GM18909 (cell line): ENCODE measurements around the gene GOLGA6C.
"Not testable (repeated sequence)": the region's sequence is repeated elsewhere in the genome, so short reads cannot be mapped to it uniquely, and the experiment has no call there.

ENCODE experiments used
- ATAC-seq: cut with Tn5 transposase; IDR thresholded peaks from one replicate; pipeline ENCODE4 v1.9.1; 2021; ENCODE audit warnings: mild to moderate bottlenecking; ENCODE audit not compliant: unreplicated experiment, poor library complexity

GOLGA6C gene, protein sequence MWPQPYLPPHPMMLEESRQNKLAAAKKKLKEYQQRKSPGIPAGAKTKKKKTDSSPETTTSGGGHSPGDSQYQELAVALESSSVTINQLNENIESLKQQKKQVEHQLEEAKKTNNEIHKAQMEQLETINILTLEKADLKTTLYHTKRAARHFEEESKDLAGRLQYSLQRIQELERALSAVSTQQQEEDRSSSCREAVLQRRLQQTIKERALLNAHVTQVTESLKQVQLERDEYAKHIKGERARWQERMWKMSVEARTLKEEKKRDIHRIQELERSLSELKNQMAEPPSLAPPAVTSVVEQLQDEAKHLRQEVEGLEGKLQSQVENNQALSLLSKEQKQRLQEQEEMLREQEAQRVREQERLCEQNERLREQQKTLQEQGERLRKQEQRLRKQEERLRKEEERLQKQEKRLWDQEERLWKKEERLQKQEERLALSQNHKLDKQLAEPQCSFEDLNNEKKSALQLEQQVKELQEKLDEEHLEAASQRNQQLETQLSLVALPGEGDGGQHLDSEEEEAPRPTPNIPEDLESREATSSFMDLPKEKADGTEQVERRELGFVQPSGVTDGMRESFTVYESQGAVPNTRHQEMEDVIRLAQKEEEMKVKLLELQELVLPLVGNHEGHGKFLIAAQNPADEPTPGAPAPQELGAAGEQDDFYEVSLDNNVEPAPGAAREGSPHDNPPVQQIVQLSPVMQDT

DNA sequence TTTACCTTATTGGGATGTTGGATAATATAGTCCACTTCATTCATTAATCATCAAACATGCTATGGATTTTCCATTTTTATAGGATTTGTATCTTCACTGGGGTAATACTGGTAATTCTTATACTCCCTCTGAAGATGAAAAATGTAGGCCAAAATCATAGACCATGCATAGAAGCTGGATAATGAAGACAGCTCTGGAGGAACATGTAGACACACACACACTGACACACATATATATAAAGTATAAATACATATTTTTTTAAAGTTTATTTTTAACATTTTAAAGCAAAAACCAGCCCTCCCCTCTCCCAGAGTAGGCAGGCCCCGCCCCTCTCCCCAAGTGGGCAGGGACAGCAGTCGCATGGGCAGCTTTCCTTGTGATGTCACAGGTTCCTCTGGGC lies at the start of gene GOLGA6C:
GOLGA6C (plus strand) TSS at position 301 of the 400 bp plus-strand sequence. CDS start 265 bp downstream, outside the sequence.
- ATAC-seq = not testable (repeated sequence)

DNA sequence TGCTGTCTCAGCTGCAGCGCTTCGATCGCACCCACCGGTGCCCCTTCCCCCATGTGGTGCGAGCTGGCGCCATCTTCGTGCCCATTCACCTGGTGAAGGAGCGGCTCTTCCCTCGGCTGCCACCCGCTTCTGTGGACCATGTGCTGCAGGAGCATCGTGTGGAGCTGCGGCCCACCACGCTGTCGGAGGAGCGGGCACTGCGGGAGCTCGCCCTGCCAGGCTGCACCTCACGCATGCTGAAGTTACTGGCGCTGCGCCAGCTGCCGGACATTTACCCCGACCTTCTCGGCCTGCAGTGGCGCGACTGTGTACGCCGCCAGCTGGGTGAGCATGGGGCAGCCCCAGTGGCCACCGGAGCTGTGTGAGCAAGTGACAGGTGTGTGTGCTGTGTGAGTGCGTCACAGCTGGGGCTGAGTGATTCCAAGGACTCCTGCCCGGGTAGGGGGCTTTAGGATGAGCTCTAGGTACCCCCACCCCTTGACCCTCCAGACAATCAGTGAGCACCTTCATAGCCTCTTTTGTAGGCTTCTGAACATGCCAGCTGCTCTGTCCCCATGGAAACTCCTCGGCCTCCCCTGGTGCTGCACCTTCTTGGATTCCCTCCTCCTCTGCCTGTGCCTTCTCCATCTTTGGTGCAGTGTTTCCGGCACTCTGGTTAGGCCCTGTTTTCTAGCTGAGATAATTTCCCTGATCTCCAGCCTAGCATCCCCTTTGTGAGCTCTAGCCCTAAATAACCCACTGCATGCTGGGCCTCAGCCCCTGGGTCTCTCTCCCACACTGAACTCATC lies 49.4 kb upstream of the GOLGA6C start:
- ATAC-seq = no peak

DNA sequence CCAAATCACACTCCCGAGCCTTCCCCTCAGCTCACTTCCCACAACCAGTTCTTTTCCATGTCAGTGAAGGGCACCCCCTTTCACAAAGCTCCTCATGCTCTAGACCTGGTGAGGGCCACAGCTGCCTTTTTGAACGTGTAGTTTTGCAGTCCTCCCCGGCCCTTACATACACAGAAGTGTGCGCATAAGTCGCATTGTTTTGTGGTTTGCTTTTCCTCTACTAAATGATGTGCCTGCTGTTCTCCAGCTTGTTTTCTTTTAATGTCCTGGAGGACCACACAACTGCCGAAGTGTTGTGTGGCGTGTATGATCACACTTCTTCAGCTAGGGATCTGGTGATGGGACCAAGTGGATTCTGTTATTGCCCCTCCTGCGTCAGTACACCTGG lies 48.9 kb upstream of the GOLGA6C start:
- no peak for ATAC-seq

DNA sequence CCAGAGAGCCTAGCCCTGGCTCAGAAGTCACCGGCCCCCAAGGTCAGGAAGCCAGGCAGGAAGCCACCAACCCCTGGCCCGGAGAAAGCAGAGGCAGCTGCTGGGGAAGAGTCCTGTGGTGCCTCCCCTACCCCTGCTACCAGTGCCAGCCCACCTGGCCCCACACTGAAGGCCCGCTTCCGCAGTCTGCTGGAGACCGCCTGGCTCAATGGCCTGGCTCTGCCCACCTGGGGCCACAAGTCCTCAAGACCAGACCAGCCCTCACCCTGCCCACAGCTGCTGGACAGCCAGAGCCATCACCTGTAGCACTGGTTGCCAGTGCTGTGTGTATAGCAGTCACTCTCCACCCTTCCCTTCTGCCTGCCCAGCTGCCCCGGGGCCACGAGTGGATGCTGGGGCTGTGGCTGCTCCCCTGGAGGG lies 47.3 kb upstream of the GOLGA6C start:
- no peak for ATAC-seq

DNA sequence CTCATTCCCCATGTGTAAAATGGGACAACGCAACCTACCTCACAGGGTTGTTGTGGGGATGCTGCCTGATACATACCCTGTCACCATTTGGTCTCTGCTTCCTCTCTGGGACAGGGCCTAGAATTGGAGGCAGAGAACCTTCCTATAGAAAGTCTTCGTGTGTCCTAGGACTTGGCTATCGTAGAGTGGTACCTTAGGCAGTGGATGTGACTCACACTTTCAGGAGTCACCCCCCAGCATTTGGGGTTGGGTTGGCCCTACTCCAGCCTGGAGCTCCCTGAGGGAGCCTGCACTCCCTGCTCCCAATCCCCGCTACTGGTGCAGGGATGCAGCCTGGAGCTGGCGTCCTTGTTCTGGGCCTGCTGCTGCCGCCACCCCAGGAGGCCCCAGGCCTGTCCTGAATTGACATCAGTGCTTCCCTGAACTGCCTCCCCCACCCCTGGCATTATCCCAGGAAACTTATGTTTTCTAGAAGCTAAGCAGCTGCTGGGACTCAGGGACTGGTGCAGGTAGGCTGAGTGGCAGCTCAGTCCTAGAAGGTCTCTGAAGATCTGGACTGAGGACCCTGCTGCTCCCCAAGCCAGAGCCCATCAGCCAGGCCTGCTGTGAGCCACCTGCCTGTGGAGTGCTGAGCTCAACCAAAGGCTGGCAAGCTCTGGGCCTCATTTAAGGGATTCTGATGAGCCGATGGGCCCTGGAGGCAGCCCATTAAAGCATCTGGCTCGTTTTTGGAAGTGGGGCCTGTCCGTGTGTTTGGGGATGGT lies 46.5 kb upstream of the GOLGA6C start:
- no peak for ATAC-seq

DNA sequence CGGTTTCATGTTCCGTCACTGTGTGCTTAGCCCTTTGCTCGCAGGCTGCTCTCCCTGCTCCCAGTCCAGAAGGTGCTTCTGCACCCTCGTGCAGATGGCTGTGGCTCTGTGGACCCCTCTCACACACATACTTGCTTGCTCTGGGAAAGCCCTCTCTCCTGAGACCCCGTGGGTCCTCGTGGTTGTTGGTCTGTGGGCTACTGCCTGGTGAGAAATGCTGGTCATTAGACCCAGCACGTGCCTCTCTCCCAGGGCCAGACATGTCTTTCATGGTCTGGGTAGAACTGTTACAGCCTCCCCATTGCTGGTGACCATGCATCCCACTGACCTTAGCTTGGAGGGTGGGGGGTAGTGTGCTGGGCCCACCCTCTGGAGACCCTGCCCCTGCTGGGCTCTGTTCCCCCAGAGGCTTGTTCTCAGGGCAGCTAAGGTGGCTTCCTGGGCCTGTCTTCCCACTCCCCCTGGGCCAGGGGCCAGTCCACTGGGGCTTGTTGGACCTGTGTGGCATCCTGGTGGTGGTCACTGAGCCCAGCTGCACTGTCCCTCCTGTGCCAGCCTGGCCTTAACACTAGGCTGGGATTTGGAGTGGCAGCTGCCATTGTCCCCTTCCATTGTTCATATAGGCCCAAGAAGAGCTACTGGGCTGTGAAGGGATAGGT lies 45.8 kb upstream of the GOLGA6C start:
- no peak for ATAC-seq

DNA sequence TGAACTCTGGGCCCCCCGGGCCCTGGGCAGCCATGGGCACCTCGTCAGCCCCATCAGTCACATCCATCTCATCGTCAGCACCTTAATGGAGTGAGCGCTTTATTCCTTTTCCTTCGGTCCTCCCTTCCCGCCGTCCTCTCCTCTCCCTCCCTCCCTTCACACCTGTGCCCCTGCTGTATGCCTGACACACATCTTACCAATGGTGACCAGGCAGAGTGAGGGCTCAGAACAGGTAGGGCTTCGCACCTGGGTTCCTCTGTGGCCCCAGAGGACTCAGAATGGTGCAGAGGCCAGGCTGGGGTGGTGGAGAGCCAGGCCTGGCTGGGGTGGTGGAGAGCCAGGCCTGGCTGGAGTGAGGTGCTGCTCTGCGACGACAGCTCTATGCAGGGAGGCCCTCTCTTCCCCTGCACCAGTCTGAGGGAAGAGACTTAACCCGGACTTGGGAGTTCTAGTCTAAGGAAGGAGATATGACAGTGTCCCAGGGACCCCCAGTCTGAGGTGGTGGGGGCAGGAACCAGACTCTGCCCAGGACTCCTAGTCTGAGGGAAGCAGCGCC lies 44.8 kb upstream of the GOLGA6C start:
- no peak for ATAC-seq

DNA sequence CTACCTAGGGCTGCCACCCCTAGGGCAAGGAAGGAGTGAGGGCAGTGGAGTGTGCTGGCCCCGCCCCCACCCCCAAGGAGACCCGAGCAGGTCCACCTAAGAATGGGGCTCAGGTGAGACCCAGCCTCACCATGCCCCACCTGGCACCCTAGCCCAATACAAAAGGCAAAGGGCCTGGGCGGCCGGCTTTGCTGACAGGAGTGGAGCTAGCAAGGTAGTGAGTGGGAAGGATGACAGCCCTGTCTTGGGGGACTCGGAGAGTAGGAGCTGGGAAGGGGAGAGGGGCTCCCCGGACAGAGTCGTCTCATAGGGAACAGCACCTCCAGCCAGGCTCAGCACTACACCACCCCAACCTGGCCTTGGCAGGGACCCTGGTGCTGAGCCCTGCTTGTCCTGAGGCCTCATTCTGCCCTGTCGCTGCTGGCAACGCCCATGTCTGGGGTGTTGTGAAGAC lies 44.3 kb upstream of the GOLGA6C start:
- no peak for ATAC-seq

DNA sequence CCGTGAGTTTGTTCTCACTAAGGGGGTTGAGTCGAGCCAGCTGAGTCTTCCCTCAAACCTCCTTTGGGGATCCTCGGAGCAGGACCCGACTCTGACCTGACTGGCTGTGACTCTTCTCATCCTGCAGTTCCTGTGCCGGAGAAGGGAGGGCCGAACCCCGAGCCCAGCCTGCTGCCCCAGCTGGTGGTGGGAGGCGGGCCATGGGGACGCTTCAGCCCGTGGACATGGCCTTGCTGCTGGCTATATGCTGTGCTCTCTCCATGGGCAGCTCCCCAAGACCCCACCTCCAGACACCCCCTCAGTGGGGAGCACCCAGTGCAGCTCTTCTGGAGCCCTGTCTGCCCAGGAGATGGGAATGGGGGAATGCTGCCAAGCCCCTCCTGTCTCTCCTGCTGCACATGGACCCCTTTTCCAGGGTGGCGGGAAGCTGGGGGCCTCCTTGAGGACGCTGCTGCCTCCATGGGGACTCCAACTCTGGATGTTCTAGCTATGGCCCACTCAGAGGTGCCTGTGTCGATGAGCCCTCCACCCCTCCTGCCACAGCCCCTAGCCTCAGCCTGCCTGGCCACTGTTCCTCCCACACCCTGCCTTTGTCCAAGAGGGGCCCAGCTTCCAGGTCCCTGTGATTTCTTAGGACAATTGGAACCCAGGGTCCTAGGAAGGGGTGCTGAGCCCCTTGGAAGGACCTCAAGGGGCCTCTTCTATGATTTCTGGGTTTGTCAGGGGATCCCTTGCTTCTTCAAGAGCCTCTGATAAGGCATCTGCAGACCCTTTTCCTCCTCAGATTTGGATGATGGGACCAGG lies 43.6 kb upstream of the GOLGA6C start:
- ATAC-seq = no peak

DNA sequence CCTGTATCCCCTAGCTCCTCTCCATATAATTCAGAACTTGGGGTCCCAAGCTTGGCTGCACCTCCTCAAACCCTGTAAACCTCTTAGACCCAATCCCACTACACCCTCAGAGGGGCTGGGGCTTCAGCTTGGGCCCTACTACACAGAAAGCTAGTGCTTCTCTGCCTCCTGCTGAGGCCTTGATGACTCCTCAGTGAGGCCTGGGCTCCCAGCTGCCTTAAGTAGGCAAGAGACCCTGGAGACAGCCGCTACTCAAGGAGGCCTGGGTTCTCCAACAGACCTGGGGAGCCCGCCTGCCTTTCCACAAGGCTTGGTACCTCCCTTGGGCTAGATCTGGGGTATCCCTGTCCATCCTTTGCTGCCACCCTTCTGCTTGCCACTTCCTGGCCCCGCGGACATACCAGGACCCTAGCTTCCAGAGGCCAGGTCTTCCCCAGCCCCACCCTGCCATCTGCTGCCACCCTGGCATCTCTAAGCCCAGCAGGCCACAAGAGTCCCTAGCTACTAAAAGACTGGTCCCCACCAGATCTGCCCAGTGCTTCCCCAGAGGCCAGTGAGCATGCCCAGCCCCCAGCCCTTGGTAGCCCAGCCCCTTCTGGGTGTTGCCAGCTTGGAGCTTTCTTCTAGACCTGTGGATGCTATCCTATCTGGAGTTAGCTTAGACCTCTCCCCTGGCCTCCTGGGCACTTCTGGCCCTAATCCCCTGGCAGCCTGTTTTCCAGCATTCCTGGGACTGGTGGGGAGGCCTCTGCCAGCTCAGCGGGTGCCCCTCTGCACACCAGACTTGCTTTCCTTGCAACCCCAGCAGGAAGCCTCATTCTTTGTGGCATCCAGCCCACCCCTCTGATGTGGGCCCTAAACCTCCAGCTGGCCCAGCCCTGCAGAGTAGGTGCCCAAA lies 42.8 kb upstream of the GOLGA6C start:
- ATAC-seq = no peak

DNA sequence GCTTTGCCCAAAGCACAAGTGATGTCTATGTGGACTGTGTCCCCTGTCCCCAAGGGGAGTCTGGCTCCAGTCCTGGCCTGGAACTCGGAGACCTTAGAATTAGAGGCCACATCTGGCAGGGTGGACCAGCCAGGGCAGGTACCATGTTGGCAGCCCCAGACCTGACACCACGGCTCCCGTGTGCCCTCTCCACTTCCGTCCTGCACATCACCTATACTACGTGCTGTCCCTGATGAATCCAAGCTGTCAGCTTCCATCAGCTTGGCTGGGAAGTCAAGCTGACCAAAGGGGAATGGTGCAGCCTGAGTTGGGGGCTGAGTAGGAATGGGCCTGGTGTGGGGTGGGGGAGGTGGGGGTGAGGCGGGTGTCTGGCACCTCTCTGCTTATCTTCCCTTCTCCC lies 41.1 kb upstream of the GOLGA6C start:
- ATAC-seq = no peak

DNA sequence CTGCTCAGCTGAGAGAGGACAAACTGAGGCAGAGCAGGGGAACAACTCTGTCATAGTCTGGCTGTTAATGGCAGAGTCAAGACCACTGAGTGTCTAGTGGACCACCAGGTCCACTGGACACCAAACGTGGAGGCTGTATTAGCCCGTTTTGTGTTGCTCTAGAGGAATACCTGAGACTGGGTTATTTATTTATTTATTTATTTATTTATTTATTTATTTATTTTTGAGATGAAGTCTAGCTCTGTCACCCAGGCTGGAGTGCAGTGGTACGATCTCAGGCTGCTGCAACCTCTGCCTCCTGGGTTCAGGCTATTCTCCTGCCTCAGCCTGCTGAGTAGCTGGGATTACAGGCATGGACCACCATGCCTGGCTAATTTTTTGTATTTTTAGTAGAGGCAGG lies 40.6 kb upstream of the GOLGA6C start:
- ATAC-seq = not testable (repeated sequence)

DNA sequence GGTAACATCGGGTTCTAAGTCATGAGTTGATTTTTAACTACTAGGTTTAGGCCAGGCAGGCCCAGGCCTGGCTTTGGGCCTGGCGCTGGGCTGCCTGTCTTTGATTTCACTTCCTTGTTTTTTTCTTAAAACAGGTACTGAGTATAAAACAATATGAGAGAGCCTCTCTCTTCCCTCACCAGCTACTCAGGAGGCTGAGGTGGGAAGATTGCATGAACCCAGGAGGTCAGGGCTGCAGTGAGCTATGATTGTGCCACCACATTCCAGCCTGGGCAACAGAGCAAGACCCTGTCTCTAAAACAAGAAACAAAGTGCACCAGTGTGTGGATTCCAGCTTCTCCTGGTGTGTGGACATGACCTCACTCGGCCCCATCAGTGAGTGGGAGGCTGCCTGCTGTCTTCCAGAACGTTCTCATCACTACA lies 38.6 kb upstream of the GOLGA6C start:
- ATAC-seq = not testable (repeated sequence)

DNA sequence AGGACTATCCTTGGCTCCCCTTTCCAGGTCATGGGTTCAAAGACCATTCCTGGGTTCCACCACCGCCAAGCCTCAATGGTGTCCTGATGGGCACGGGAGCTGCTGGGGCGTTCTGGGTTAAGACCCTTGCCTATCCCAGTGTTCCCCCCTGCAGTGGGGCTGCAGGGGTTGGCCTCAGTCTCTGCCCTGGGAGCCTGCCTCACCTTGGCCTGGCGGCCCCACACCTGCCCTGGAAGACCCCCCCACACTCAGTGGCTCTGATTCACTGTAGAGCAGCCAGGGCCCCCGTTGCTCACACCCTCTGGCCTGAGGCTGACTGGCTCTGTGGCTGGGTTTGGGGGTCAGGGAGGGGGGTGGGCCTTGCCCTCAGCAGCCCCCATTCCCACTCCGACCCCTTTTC lies 34.4 kb upstream of the GOLGA6C start:
- ATAC-seq = no peak

DNA sequence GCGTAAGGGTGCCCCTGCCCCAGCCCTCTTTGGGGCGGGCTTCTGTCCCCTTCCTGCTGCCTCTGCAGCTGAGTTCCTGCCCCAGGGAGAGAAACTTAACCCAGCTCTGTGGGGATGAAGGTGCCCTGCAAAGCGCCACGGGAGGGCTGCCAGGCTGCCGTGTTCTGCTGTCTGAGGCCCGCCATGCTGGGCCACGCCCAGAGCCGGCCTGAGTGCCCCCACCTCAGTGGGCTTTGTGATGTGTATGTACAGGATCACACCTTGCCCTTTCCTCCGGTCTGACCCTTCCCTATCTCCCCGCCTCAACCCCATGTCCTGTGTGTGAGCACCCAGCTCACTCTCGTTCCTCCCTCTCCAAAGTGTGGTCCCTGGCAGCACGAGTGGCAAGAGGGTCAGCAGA lies 33.9 kb upstream of the GOLGA6C start:
- no peak for ATAC-seq

DNA sequence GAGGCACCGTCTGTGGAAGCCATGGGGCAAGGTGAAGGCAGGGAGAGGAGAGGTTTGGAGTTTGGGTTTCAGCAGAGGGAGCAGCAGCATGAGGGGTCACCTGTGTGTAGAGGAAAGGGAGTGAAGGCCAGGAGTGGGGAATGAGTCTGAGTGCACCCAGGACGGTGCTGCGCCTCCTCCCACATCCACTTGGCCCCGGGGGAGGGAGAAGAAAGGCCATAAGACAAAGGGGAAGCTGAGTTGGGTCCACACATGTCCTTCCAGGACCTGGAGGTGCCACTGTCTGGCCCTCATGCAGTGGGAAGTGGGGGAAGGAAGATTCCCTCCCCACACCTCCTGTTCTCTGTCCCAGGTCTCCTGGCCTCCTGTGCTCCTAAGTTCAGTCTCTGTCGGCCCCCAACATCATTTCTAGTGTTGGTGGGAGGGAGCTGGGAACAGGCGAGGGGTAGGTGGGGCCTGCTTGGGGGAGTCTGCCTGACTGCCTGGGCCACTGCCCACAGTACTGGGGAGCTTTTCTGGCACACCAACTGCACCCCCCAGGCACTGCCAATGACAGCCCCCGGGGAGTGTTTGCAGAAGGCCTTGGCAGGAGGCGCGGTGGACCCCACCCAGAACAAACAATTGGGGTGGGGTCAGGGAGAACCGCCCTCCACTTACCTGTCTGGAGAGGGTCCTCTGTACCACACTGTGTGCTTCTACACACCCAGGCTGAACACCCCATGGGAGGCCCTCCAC lies 32.9 kb upstream of the GOLGA6C start:
- ATAC-seq = not testable (repeated sequence)
